CD4-positive, alpha-beta memory T cell (primary cell): ENCODE results near the gene RANBP3. TPM values are rescaled to one million over a fixed set of nuclear protein-coding genes. Genes with fewer than 3 reads are reported as not detected.
"Not testable (repeated sequence)": the region's sequence is repeated elsewhere in the genome, so short reads cannot be mapped to it uniquely, and the experiment has no call there.

ENCODE experiments used
- CTCF ChIA-PET: fragments of 350-600 bp; sonication (Branson Sonifier 250); formaldehyde crosslinking; loops from one replicate; lab custom pipeline; 2021; ENCODE audit warnings: inconsistent platforms; ENCODE audit not compliant: partially characterized antibody; lab: Charles Lee
- POLR2A ChIA-PET: fragments of 350-600 bp; sonication (Branson Sonifier 250); formaldehyde crosslinking; loops from one replicate; lab custom pipeline; 2021; ENCODE audit not compliant: partially characterized antibody; lab: Charles Lee
- DNase-seq, 5 donors: peaks; one replicate each; pipeline versions ENCODE4 v3.0.0 to v3.0.0-alpha.2; 2020 to 2022; ENCODE audit warnings: mixed read lengths in 1 of 5
- H3K27ac ChIP-seq: one replicate; pipeline ENCODE4 v1.7.0; 2013; ENCODE audit warnings: low read depth, low read length
- H3K27me3 ChIP-seq: 2 replicates; pipeline ENCODE4 v1.7.0; 2013; ENCODE audit warnings: mild to moderate bottlenecking, low read length, moderate library complexity; ENCODE audit not compliant: insufficient read depth
- H3K36me3 ChIP-seq: 2 replicates; pipeline ENCODE4 v1.7.0; 2013; ENCODE audit warnings: mild to moderate bottlenecking, low read length, moderate library complexity; ENCODE audit not compliant: insufficient read depth
- H3K4me1 ChIP-seq: 2 replicates; pipeline ENCODE4 v1.7.0; 2013; ENCODE audit warnings: mild to moderate bottlenecking, low read length, moderate library complexity; ENCODE audit not compliant: insufficient read depth
- H3K4me3 ChIP-seq, 2 donors: one replicate each; pipeline ENCODE4 v1.7.0; 2013; ENCODE audit warnings: low read length in 2 of 2, mild to moderate bottlenecking in 1 of 2
- H3K9me3 ChIP-seq, 2 donors: one replicate each; pipeline ENCODE4 v1.7.0; 2013; ENCODE audit warnings: low read length in 2 of 2, control low read depth in 1 of 2; ENCODE audit not compliant: control insufficient read depth in 1 of 2
- H3K27ac Mint-ChIP-seq, 7 donors: one replicate each; pipeline ENCODE4 v1.8.0; 2020 to 2021; ENCODE audit warnings: mixed read lengths in 7 of 7, mild to moderate bottlenecking in 6 of 7, inconsistent platforms in 3 of 7, moderate library complexity in 3 of 7
- H3K27me3 Mint-ChIP-seq, 2 donors: one replicate each; pipeline ENCODE4 v1.8.0; 2020 to 2021; ENCODE audit warnings: mixed read lengths in 2 of 2
- H3K36me3 Mint-ChIP-seq, 2 donors: one replicate each; pipeline ENCODE4 v1.8.0; 2020 to 2021; ENCODE audit warnings: mixed read lengths in 2 of 2, inconsistent platforms in 1 of 2, mild to moderate bottlenecking in 1 of 2
- H3K4me1 Mint-ChIP-seq, 4 donors: one replicate each; pipeline ENCODE4 v1.8.0; 2020 to 2021; ENCODE audit warnings: mixed read lengths in 4 of 4, mild to moderate bottlenecking in 1 of 4
- H3K4me3 Mint-ChIP-seq, 8 donors: one replicate each; pipeline ENCODE4 v1.8.0; 2020 to 2021; ENCODE audit warnings: mixed read lengths in 8 of 8, mild to moderate bottlenecking in 7 of 8, moderate library complexity in 6 of 8, inconsistent platforms in 3 of 8
- H3K9me3 Mint-ChIP-seq, 8 donors: one replicate each; pipeline ENCODE4 v1.8.0; 2020 to 2021; ENCODE audit warnings: mixed read lengths in 8 of 8, mild to moderate bottlenecking in 5 of 8, inconsistent platforms in 3 of 8, moderate library complexity in 1 of 8
- intact Hi-C: fragments of 100-400 bp; cut with micrococcal nuclease; formaldehyde crosslinking; loops from one replicate; pipeline ENCODE4 v1.15.1; 2023
- polyA plus RNA-seq, 2 donors: library from polyadenylated mRNA; unstranded; fragments of 300-500 nt; fragmentation: Illumina TruSeq; gene quantifications; one replicate each; pipeline ENCODE4 v1.2.3, GENCODE V29; 2021
- total RNA-seq, 2 experiments: library from RNA; stranded (reverse); gene quantifications; one replicate each; pipeline ENCODE4 v1.2.3, GENCODE V29; 2021

RANBP3 gene
- total and polyA plus RNA-seq, 4 experiments from 2014 or later, result 3.4 to 94.9 (median 47.9) TPM

- peak overlapping the region in 2 of 7 donors; percentile 9 to 18 for H3K27ac Mint-ChIP-seq
- H3K4me3 Mint-ChIP-seq, result no peak overlapping the region
- H3K9me3 Mint-ChIP-seq, result peaks cover 0 to 1% (median 0%) of the 10 kb centered on the region in 8 donors
- intact Hi-C loops, result no loop called here
- no peaks in the 10 kb centered on the region for H3K36me3 Mint-ChIP-seq
- Histone ChIP-seq H3K27me3 (no peaks in the 10 kb centered on the region), H3K4me1 (no peaks in the 10 kb centered on the region), H3K27ac (no peak overlapping the region), H3K9me3 (no peaks in the 10 kb centered on the region), H3K4me3 (no peak overlapping the region), H3K36me3 (no peaks in the 10 kb centered on the region)
- no peak for DNase-seq
- ChIA-PET CTCF (no interaction called here), POLR2A (interaction anchor here (3.6 kb wide), 1 partner anchor 14 kb away, joined by 20 read pairs; the partner anchor contains the start of gene NDUFA11)
- peaks cover 1 to 5% of the 10 kb centered on the region in 2 donors for H3K27me3 Mint-ChIP-seq
- H3K4me1 Mint-ChIP-seq, result peaks cover 0 to 3% (median under 1%) of the 10 kb centered on the region in 4 donors
Measured at GRCh38 chr19:5889288-5889971, 88.5 kb downstream of the RANBP3 start.

GRCh38 chr19:5884065-5884811, 93.7 kb downstream of the RANBP3 start:
- H3K27me3 Mint-ChIP-seq, H3K27me3 ChIP-seq, H3K36me3 Mint-ChIP-seq, H3K4me1 Mint-ChIP-seq, H3K4me1 ChIP-seq, H3K9me3 Mint-ChIP-seq, H3K9me3 ChIP-seq, H3K4me3 ChIP-seq, H3K27ac ChIP-seq, DNase-seq, CTCF ChIA-PET, H3K4me3 Mint-ChIP-seq, intact Hi-C loops, H3K36me3 ChIP-seq: not testable (repeated sequence)
- POLR2A ChIA-PET, result interaction anchor here (0.9 kb wide), 1 partner anchor 20 kb away, joined by 3 read pairs; the partner anchor contains the start of gene VMAC
- H3K27ac Mint-ChIP-seq, result peak overlapping the region in 1 of 7 donors; percentile 27

GRCh38 chr19:5883157-5883873, 94.6 kb downstream of the RANBP3 start:
- H3K36me3 Mint-ChIP-seq, H3K27me3 ChIP-seq, H3K4me3 ChIP-seq, H3K4me1 Mint-ChIP-seq, H3K4me1 ChIP-seq, DNase-seq, intact Hi-C loops, H3K9me3 ChIP-seq, H3K9me3 Mint-ChIP-seq, POLR2A ChIA-PET, H3K27ac ChIP-seq, H3K36me3 ChIP-seq, CTCF ChIA-PET, H3K27ac Mint-ChIP-seq, H3K4me3 Mint-ChIP-seq: not testable (repeated sequence)
- peaks cover 4 to 10% of the 10 kb centered on the region in 2 donors for H3K27me3 Mint-ChIP-seq

GRCh38 chr19:5882421-5882968, 95.4 kb downstream of the RANBP3 start:
- intact Hi-C loops, result no loop called here
- Histone ChIP-seq H3K4me1 (no peaks in the 10 kb centered on the region), H3K9me3 (no peaks in the 10 kb centered on the region), H3K27ac (no peak overlapping the region), H3K36me3 (no peaks in the 10 kb centered on the region), H3K27me3 (no peaks in the 10 kb centered on the region), H3K4me3 (no peak overlapping the region)
- POLR2A ChIA-PET, result no interaction called here
- CTCF ChIA-PET, result no interaction called here
- no peak for DNase-seq
- H3K27me3 Mint-ChIP-seq, result peaks cover 4 to 12% of the 10 kb centered on the region in 2 donors
- no peaks in the 10 kb centered on the region for H3K36me3 Mint-ChIP-seq
- no peaks in the 10 kb centered on the region for H3K9me3 Mint-ChIP-seq
- no peaks in the 10 kb centered on the region for H3K4me1 Mint-ChIP-seq
- H3K27ac Mint-ChIP-seq, result peak overlapping the region in 1 of 7 donors; percentile 12
- no peak overlapping the region for H3K4me3 Mint-ChIP-seq

- ChIA-PET CTCF (no interaction called here), POLR2A (no interaction called here)
- Mint-ChIP-seq H3K36me3 (no peaks in the 10 kb centered on the region), H3K9me3 (no peaks in the 10 kb centered on the region), H3K4me1 (no peaks in the 10 kb centered on the region), H3K27me3 (peaks cover 7 to 15% of the 10 kb centered on the region in 2 donors), H3K27ac (no peak overlapping the region), H3K4me3 (no peak overlapping the region)
- H3K4me3 ChIP-seq, result no peak overlapping the region
- H3K36me3 ChIP-seq, result no peaks in the 10 kb centered on the region
- no peaks in the 10 kb centered on the region for H3K9me3 ChIP-seq
- no peaks in the 10 kb centered on the region for H3K27me3 ChIP-seq
- intact Hi-C loops, result no loop called here
- no peak overlapping the region for H3K27ac ChIP-seq
- H3K4me1 ChIP-seq, result no peaks in the 10 kb centered on the region
- DNase-seq, result no peak
Measured at GRCh38 chr19:5881543-5882299, 96.2 kb downstream of the RANBP3 start.

GRCh38 chr19:5880604-5881078, 97.3 kb downstream of the RANBP3 start:
- POLR2A ChIA-PET, result no interaction called here
- no peaks in the 10 kb centered on the region for H3K9me3 Mint-ChIP-seq
- CTCF ChIA-PET, result no interaction called here
- no peaks in the 10 kb centered on the region for H3K9me3 ChIP-seq
- intact Hi-C loops, result no loop called here
- H3K36me3 Mint-ChIP-seq, result no peaks in the 10 kb centered on the region
- H3K4me1 Mint-ChIP-seq, result no peaks in the 10 kb centered on the region
- no peak overlapping the region for H3K4me3 Mint-ChIP-seq
- no peaks in the 10 kb centered on the region for H3K27me3 ChIP-seq
- no peak overlapping the region for H3K4me3 ChIP-seq
- H3K27me3 Mint-ChIP-seq, result peaks cover 12 to 16% of the 10 kb centered on the region in 2 donors
- no peaks in the 10 kb centered on the region for H3K4me1 ChIP-seq
- H3K27ac Mint-ChIP-seq, result no peak overlapping the region
- DNase-seq, result no peak
- no peaks in the 10 kb centered on the region for H3K36me3 ChIP-seq
- H3K27ac ChIP-seq, result no peak overlapping the region
